ENCODE results near the gene CLDN34.
A peak's percentile ranks its signal among the peaks of the same experiment; 100 is the strongest.

Gene CLDN34

GRCh38 chrX:10017872-10018271 is 50.7 kb downstream of the CLDN34 start:
- peak; percentile 50 for FAIRE-seq

Data from endometrium (tissue), 2 donors.